Measurements from ENCODE around the gene SYTL2.

SYTL2 gene

GRCh38 chr11:85699957-85700741 lies 110.8 kb downstream of the SYTL2 start:
- peaks cover 35% of the 10 kb centered on the region for H3K4me1 Mint-ChIP-seq (ENCODE audit: low read depth)
- peaks cover 14% of the 10 kb centered on the region for H3K9me3 Mint-ChIP-seq
- peak overlapping the region; percentile 71 for H3K27ac Mint-ChIP-seq
- H3K36me3 Mint-ChIP-seq (ENCODE audit: low read depth): peaks cover 72% of the 10 kb centered on the region
- peak overlapping the region; percentile 64 for H3K4me3 Mint-ChIP-seq
- peaks cover 3% of the 10 kb centered on the region for H3K27me3 Mint-ChIP-seq (ENCODE audit: low read depth)

GRCh38 chr11:85698195-85698594 lies 112.7 kb downstream of the SYTL2 start:
- H3K36me3 Mint-ChIP-seq (ENCODE audit: low read depth): peaks cover 64% of the 10 kb centered on the region
- H3K9me3 Mint-ChIP-seq: peaks cover 7% of the 10 kb centered on the region
- H3K4me3 Mint-ChIP-seq: no peak overlapping the region
- H3K27ac Mint-ChIP-seq: no peak overlapping the region
- no peaks in the 10 kb centered on the region for H3K27me3 Mint-ChIP-seq (ENCODE audit: low read depth)
- H3K4me1 Mint-ChIP-seq (ENCODE audit: low read depth): peaks cover 38% of the 10 kb centered on the region

- peaks cover 3% of the 10 kb centered on the region for H3K9me3 Mint-ChIP-seq
- no peaks in the 10 kb centered on the region for H3K27me3 Mint-ChIP-seq (ENCODE audit: low read depth)
- peaks cover 64% of the 10 kb centered on the region for H3K36me3 Mint-ChIP-seq (ENCODE audit: low read depth)
- no peak overlapping the region for H3K27ac Mint-ChIP-seq
- H3K4me1 Mint-ChIP-seq (ENCODE audit: low read depth): peaks cover 38% of the 10 kb centered on the region
- H3K4me3 Mint-ChIP-seq: no peak overlapping the region
These were observed 113.2 kb downstream of the SYTL2 start for GRCh38 chr11:85697747-85698146.

GRCh38 chr11:85695546-85695945 lies 115.4 kb downstream of the SYTL2 start:
- peaks cover 37% of the 10 kb centered on the region for H3K4me1 Mint-ChIP-seq (ENCODE audit: low read depth)
- no peaks in the 10 kb centered on the region for H3K27me3 Mint-ChIP-seq (ENCODE audit: low read depth)
- H3K4me3 Mint-ChIP-seq: no peak overlapping the region
- H3K36me3 Mint-ChIP-seq (ENCODE audit: low read depth): peaks cover 61% of the 10 kb centered on the region
- H3K9me3 Mint-ChIP-seq: no peaks in the 10 kb centered on the region
- H3K27ac Mint-ChIP-seq: no peak overlapping the region

GRCh38 chr11:85694385-85694980 lies 116.5 kb downstream of the SYTL2 start:
- Mint-ChIP-seq H3K9me3 (no peaks in the 10 kb centered on the region), H3K4me1 (ENCODE audit: low read depth) (peaks cover 29% of the 10 kb centered on the region), H3K27ac (no peak overlapping the region), H3K36me3 (ENCODE audit: low read depth) (peaks cover 63% of the 10 kb centered on the region), H3K4me3 (no peak overlapping the region), H3K27me3 (ENCODE audit: low read depth) (no peaks in the 10 kb centered on the region)

- Mint-ChIP-seq H3K27ac (no peak within 1 kb of the TSS), H3K4me1 (ENCODE audit: low read depth) (peaks cover 17% of the 10 kb centered on the region), H3K36me3 (ENCODE audit: low read depth) (peaks cover 23% of the 10 kb centered on the region), H3K4me3 (no peak within 1 kb of the TSS), H3K9me3 (no peaks in the 10 kb centered on the region), H3K27me3 (ENCODE audit: low read depth) (no peaks in the 10 kb centered on the region)
These were observed 125.0 kb downstream of the SYTL2 start, which contains the start of gene CCDC89 for GRCh38 chr11:85685820-85686459. Gene CCDC89, minus strand, starts transcription at chr11:85686195. Its CDS starts 65 bp downstream, at chr11:85686130.

GRCh38 chr11:85685125-85685819 lies 125.7 kb downstream of the SYTL2 start:
- Mint-ChIP-seq H3K9me3 (no peaks in the 10 kb centered on the region), H3K4me1 (ENCODE audit: low read depth) (peaks cover 14% of the 10 kb centered on the region), H3K4me3 (no peak overlapping the region), H3K27me3 (ENCODE audit: low read depth) (peaks cover 2% of the 10 kb centered on the region), H3K27ac (no peak overlapping the region), H3K36me3 (ENCODE audit: low read depth) (peaks cover 17% of the 10 kb centered on the region)

GRCh38 chr11:85682330-85683305 lies 128.3 kb downstream of the SYTL2 start:
- Mint-ChIP-seq H3K4me1 (ENCODE audit: low read depth) (peaks cover 13% of the 10 kb centered on the region), H3K4me3 (peak overlapping the region; percentile 81), H3K36me3 (ENCODE audit: low read depth) (peaks cover 9% of the 10 kb centered on the region), H3K27me3 (ENCODE audit: low read depth) (peaks cover 22% of the 10 kb centered on the region), H3K9me3 (no peaks in the 10 kb centered on the region), H3K27ac (peak overlapping the region; percentile 58)

- Mint-ChIP-seq H3K27ac (no peak overlapping the region), H3K4me3 (no peak overlapping the region), H3K9me3 (no peaks in the 10 kb centered on the region), H3K27me3 (ENCODE audit: low read depth) (peaks cover 22% of the 10 kb centered on the region), H3K36me3 (ENCODE audit: low read depth) (peaks cover 9% of the 10 kb centered on the region), H3K4me1 (ENCODE audit: low read depth) (peaks cover 13% of the 10 kb centered on the region)
These were observed 130.0 kb downstream of the SYTL2 start for GRCh38 chr11:85680897-85681296.

- Mint-ChIP-seq H3K4me1 (ENCODE audit: low read depth) (peaks cover 13% of the 10 kb centered on the region), H3K27me3 (ENCODE audit: low read depth) (peaks cover 27% of the 10 kb centered on the region), H3K27ac (no peak overlapping the region), H3K9me3 (no peaks in the 10 kb centered on the region), H3K36me3 (ENCODE audit: low read depth) (peaks cover 11% of the 10 kb centered on the region), H3K4me3 (no peak overlapping the region)
These were observed 131.4 kb downstream of the SYTL2 start for GRCh38 chr11:85679576-85679975.

- Mint-ChIP-seq H3K4me3 (no peak overlapping the region), H3K9me3 (peaks cover 8% of the 10 kb centered on the region), H3K36me3 (ENCODE audit: low read depth) (peaks cover 2% of the 10 kb centered on the region), H3K27ac (no peak overlapping the region), H3K27me3 (ENCODE audit: low read depth) (peaks cover 21% of the 10 kb centered on the region), H3K4me1 (ENCODE audit: low read depth) (peaks cover 4% of the 10 kb centered on the region)
These were observed 137.5 kb downstream of the SYTL2 start for GRCh38 chr11:85673393-85673792.

- no peak overlapping the region for H3K27ac Mint-ChIP-seq
- H3K4me3 Mint-ChIP-seq: no peak overlapping the region
- H3K27me3 Mint-ChIP-seq (ENCODE audit: low read depth): peaks cover 16% of the 10 kb centered on the region
- peaks cover 2% of the 10 kb centered on the region for H3K36me3 Mint-ChIP-seq (ENCODE audit: low read depth)
- peaks cover 4% of the 10 kb centered on the region for H3K4me1 Mint-ChIP-seq (ENCODE audit: low read depth)
- H3K9me3 Mint-ChIP-seq: peaks cover 8% of the 10 kb centered on the region
These were observed 138.6 kb downstream of the SYTL2 start for GRCh38 chr11:85672105-85672902.

Measured in T-helper 1 cell treated with Interleukin-12 subunit alpha and Interleukin-12 subunit beta and Interleukin-4 antibody, amounts not matched to agents 30 μg/mL and 1 μg/mL, for 36 hours (primary cell).